Panc1 (cell line): ENCODE measurements around the gene CNNM4. TPM values are rescaled to one million over a fixed set of nuclear protein-coding genes. Genes with fewer than 3 reads are reported as not detected.
"Not testable (repeated sequence)": the region's sequence is repeated elsewhere in the genome, so short reads cannot be mapped to it uniquely, and the experiment has no call there.

ENCODE experiments used
- ATAC-seq: fragments of 200-7000 bp; cut with Tn5 transposase; 2 replicates; pipeline ENCODE4 v1.9.1; 2020; ENCODE audit warnings: mild to moderate bottlenecking, moderate library complexity
- BruUV-seq: library from RNA; stranded (reverse); fragments of 400-500 nt; replicated peaks from 2 replicates; lab custom pipeline; 2021; lab: Mats Ljungman, UMichigan
- CTCF ChIA-PET: fragments of 300-600 bp; sonication (Branson Sonifier 250); formaldehyde crosslinking; loops from one replicate; lab custom pipeline; 2022; ENCODE audit warnings: antibody characterized with exemption; lab: Charles Lee
- POLR2A ChIA-PET: fragments of 300-600 bp; sonication (Branson Sonifier 250); formaldehyde crosslinking; loops from one replicate; lab custom pipeline; 2022; ENCODE audit warnings: antibody characterized with exemption; lab: Charles Lee
- DNase-seq: peaks from one replicate; pipeline ENCODE4 v3.0.0-alpha.2; 2010; ENCODE audit warnings: low read depth, low spot score
- H3K27ac ChIP-seq: 2 replicates; pipeline ENCODE4 v1.5.1; 2011; ENCODE audit warnings: mild to moderate bottlenecking, low read length, inconsistent platforms
- H3K27me3 ChIP-seq: fragments of 200-500 bp; sonication (Bioruptor generic); 2 replicates; pipeline ENCODE4 v1.6.0; 2014; ENCODE audit warnings: low read length, inconsistent platforms; ENCODE audit not compliant: control insufficient read depth, insufficient read depth
- H3K36me3 ChIP-seq: fragments of 200-500 bp; sonication (Bioruptor generic); 2 replicates; pipeline ENCODE4 v1.5.1; 2014; ENCODE audit warnings: inconsistent platforms, mild to moderate bottlenecking, low read length, moderate library complexity; ENCODE audit not compliant: control insufficient read depth, insufficient read depth
- H3K4me1 ChIP-seq: 2 replicates; pipeline ENCODE4 v1.5.1; 2011; ENCODE audit warnings: inconsistent platforms, mild to moderate bottlenecking, low read length, moderate library complexity; ENCODE audit not compliant: control insufficient read depth, insufficient read depth
- H3K4me3 ChIP-seq, 2 experiments: 2 replicates each; pipeline ENCODE4 v1.5.1; 2011 to 2012; ENCODE audit warnings: low read depth in 2 of 2, low read length in 2 of 2, mild to moderate bottlenecking in 2 of 2, inconsistent platforms in 1 of 2, moderate library complexity in 1 of 2
- H3K9me3 ChIP-seq: fragments of 200-500 bp; sonication (Bioruptor generic); 2 replicates; pipeline ENCODE4 v1.5.1; 2014; ENCODE audit warnings: low read depth, mild to moderate bottlenecking, inconsistent platforms, low read length, moderate library complexity; ENCODE audit not compliant: control insufficient read depth, insufficient read depth
- CTCF ChIP-seq: fragments of 450-650 bp; IDR thresholded peaks from 2 replicates; pipeline ENCODE4 v1.5.1; 2017; ENCODE audit warnings: mild to moderate bottlenecking
- POLR2AphosphoS5 ChIP-seq: IDR thresholded peaks from 2 replicates; pipeline ENCODE4 v1.6.1; 2012; ENCODE audit warnings: mild to moderate bottlenecking, low read depth, low read length, moderate library complexity
- REST ChIP-seq, 2 experiments: IDR thresholded peaks; 2 replicates each; pipeline ENCODE4 v1.6.1; 2011 to 2012; ENCODE audit warnings: low read depth in 2 of 2, control low read depth in 1 of 2, low read length in 1 of 2, mild to moderate bottlenecking in 1 of 2, moderate library complexity in 1 of 2; ENCODE audit not compliant: insufficient read depth in 1 of 2
- SIN3A ChIP-seq: IDR thresholded peaks from 2 replicates; pipeline ENCODE4 v1.6.1; 2012; ENCODE audit warnings: low read depth, mild to moderate bottlenecking, low read length, moderate library complexity, borderline replicate concordance; ENCODE audit not compliant: insufficient read depth
- TCF7L2 ChIP-seq: IDR thresholded peaks from 2 replicates; pipeline ENCODE4 v1.6.1; 2011; ENCODE audit warnings: mild to moderate bottlenecking, low read depth, low read length, inconsistent platforms
- in situ Hi-C: cut with HindIII; loops from 2 replicates; pipeline ENCODE4 v1.10.0; 2016; ENCODE audit warnings: low sequenced_read_pairs, low pct_unique_long_range_greater_than_20kb
- intact Hi-C: fragments of 100-400 bp; cut with micrococcal nuclease; formaldehyde crosslinking; loops from one replicate; pipeline ENCODE4 v1.10.0; 2022; ENCODE audit not compliant: unreplicated experiment
- total RNA-seq: library from RNA; stranded (reverse); gene quantifications from one replicate; pipeline ENCODE4 v1.2.1, GENCODE V29; 2021; ENCODE audit not compliant: unreplicated experiment

CNNM4 gene
- total RNA-seq, 1 experiment from 2014 or later, result 15.7 TPM

- no peaks in the 10 kb centered on the region for H3K27me3 ChIP-seq
- H3K4me3 ChIP-seq, result no peak overlapping the region
- DNase-seq (no peak), ATAC-seq (no peak)
- CTCF ChIA-PET, result no interaction called here
- no peaks in the 10 kb centered on the region for H3K9me3 ChIP-seq
- TF ChIP-seq POLR2AphosphoS5, result no peak
- no peak for TF ChIP-seq SIN3A
- TF ChIP-seq CTCF, result no peak
- TF ChIP-seq TCF7L2, result no peak
- no peak for TF ChIP-seq REST (IDR thresholded peaks at IDR 0.05; ENCODE audit: insufficient read depth in 1 of 2, low read depth in 2 of 2, low read length in 1 of 2)
- POLR2A ChIA-PET, result no interaction called here
- in situ Hi-C loops, result no loop called here
- BruUV-seq, result no TSS peak
- intact Hi-C loops, result no loop called here
- no peaks in the 10 kb centered on the region for H3K4me1 ChIP-seq
- no peak overlapping the region for H3K27ac ChIP-seq
- H3K36me3 ChIP-seq, result no peaks in the 10 kb centered on the region
Observed at GRCh38 chr2:96795076-96795475, 34.4 kb downstream of the CNNM4 start.

- H3K27me3 ChIP-seq, H3K9me3 ChIP-seq, H3K36me3 ChIP-seq, ATAC-seq, CTCF ChIA-PET, BruUV-seq, DNase-seq, in situ Hi-C loops, POLR2A ChIA-PET, H3K27ac ChIP-seq, H3K4me3 ChIP-seq, H3K4me1 ChIP-seq, intact Hi-C loops: not testable (repeated sequence)
Observed at GRCh38 chr2:96796497-96796896, 35.8 kb downstream of the CNNM4 start.

GRCh38 chr2:96797066-96797625 lies 36.4 kb downstream of the CNNM4 start:
- CTCF ChIA-PET, result no interaction called here
- no peaks in the 10 kb centered on the region for H3K27me3 ChIP-seq
- BruUV-seq, result no TSS peak
- POLR2A ChIA-PET, result no interaction called here
- H3K27ac ChIP-seq, result no peak overlapping the region
- intact Hi-C loops (no loop called here), in situ Hi-C loops (no loop called here)
- H3K4me1 ChIP-seq, result no peaks in the 10 kb centered on the region; the same call in 1 of the 2 replicates
- no peak for ATAC-seq
- no peak for DNase-seq
- no peak overlapping the region for H3K4me3 ChIP-seq
- TF ChIP-seq CTCF, result no peak
- TF ChIP-seq TCF7L2, result no peak
- no peak for TF ChIP-seq SIN3A
- TF ChIP-seq POLR2AphosphoS5, result no peak
- no peak for TF ChIP-seq REST (IDR thresholded peaks at IDR 0.05; ENCODE audit: insufficient read depth in 1 of 2, low read depth in 2 of 2, low read length in 1 of 2)
- H3K9me3 ChIP-seq, result no peaks in the 10 kb centered on the region
- H3K36me3 ChIP-seq, result no peaks in the 10 kb centered on the region
